NCI-H2081 (cell line): ENCODE measurements around the gene RHBDD2.
A peak's percentile ranks its signal among the peaks of the same experiment; 100 is the strongest.
"Not testable (repeated sequence)": the region's sequence is repeated elsewhere in the genome, so short reads cannot be mapped to it uniquely, and the experiment has no call there.

ENCODE experiments used
- DNase-seq, 2 experiments: peaks; one replicate each; lab custom pipeline; 2025; lab: John Stamatoyannopoulos, UW

RHBDD2 gene

DNA sequence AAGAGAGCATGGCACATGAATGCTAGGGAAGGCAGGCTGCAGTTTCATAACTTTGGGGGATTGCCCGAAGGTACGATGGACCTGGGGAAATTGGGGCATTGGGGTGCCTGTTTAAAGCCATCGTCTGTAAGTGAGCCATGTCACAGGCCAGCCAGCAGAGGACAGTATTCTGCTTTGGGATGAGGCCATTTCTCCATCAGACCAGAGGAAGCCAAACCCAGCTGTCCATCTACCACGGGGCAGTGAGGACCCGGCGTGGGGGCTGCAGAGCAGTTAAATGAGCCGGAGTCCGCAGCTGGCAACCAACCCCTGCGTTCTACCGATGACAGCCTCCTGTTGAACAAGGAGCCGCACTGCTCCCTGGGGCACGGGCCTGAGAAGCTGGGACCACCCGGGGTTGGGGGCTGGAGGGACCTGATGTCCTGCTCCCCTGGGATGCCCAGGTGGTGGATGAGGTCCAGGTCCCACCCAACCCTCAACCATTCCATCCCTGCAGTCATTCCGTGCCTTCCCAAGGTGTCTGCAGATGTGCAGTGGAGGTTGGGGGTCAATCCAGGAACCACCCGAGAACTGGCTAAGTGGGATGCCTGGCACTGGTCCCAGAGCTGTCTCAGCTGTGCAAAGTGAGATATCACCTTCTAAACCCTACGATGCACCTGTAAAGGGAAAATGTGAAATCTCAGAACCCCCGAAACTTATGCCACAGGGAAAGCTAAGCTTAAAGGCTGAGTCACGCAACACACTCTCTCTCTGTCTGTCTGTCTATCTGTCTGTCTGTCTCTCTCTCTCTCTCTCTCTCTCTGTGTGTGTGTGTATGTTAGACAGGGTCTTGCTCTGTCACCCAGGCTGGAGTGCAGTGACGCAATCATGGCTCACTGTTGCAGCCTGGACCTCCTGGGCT lies 12.1 kb upstream of the RHBDD2 start:
- peak; percentile 60 to 71 for DNase-seq

DNA sequence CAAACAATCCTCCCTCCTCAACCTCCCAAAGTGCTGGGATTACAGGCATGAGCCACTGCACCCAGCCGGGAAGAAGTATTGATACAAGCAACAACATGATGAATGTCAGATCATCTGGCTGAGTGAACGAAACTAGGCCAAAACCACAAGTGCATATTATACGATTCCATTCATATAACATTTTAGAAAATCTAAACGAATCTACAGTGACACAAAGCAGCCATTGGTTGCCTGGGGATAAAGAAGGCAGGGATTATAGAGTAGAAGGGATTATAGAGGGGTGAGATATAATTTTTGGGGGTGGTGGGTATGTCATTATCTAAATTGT lies 11.5 kb upstream of the RHBDD2 start:
- no peak for DNase-seq

DNA sequence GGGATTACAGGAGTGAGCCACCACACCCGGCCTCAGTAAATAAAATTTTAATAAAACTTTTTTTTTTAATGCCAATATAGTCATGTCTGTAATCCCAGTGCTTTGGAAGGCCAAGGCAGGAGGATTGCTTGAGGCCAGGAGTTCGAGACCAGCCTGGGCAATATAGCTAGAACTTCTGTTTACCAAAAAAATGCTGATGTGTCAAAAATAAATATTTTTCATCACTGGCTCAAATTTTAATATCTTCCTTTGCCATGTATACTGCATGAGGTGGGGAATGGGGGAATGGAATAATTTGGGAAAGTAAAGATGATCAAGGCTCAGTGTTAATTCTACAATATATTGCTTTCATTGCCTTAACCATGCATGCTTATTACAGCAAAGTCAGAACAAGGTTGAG lies 10.7 kb upstream of the RHBDD2 start:
- DNase-seq, result no peak

DNA sequence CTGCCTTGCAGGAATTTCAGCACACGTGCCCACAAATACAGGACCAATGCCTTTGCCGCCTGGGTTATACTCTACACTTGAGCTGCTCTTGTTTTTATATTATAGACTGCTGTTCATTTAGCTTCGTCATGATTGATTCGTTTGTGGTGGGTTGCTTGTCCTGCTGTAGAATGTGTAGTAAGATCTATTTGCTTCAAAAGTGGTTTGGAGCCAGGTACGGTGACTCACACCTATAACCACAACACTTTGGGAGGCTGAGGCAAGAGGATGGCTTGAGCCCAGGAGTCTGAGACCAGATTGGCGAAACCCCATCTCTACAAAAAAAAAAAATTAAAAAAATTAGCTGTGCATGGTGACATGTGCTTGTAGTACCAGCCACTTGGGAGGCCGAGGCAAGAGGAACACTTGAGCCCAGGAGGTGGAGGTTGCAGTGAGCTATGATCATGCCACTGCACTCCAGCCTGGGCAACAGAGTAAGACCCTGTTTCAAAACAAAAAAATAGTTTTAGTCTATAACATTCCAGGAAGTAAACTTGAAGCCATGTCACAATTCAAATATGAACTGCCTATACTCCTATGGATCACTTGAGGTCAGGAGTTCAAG lies 9.0 kb upstream of the RHBDD2 start:
- DNase-seq, result no peak

DNA sequence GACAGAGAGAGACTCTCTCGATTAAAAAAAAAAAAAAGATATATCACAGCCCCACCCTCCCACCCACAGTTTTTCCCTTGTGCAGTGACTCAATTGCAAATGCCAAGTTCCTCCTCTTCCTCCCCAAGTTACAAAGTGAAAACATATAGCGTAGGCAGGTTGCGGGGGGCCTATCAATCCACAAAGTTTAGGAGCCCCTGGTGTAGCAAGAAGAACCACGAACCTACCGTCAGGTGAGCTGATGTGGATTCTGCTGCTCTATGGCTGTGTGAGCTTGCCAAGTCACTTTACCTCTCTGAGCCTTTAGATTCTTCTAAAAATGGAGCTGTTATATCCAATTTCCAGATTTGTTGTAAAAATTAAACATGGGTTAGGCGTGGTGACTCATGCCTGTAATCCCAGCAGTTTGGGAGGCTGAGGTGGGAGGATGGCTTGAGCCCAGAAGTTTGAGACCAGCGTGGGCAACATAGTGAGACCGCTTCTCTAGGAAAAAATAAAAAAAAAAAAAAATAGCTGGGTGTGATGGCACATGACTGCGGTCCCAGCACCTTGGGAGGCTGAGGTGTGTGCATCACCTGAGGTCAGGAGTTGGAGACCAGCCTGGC lies 8.2 kb upstream of the RHBDD2 start:
- DNase-seq, result no peak

DNA sequence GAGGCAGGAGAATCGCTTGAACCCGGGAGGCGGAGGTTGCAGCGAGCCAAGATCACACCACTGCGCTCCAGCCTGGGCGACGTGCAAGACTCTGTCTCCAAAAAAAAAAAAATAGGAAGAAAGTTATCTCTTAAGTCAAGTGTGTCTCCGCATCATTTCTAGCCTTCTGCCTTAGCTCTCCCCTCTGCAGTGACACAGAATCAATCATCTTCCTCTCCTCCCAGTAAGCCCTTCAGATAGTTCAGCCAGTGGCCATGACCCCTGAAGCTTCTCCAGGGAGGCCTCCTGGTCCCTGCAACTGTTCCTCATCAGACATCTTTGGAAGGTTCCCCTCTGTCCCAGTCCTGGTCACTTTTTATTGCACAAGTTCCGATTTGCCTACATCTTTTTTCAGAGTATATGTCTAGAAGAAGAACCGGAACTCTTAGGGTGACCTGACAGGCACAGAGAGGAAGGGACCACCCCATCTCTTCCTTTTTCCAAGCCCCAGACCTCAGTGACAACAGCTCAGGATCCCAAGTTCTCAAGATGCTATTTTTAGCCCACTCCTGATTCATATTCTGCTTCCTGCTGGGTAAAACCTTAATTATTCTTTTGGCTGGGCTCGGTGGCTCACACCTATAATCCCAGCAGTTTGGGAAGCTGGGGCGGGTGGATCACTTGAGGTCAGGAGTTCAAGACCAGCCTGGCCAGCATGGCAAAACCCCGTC lies 6.6 kb upstream of the RHBDD2 start:
- no peak for DNase-seq

DNA sequence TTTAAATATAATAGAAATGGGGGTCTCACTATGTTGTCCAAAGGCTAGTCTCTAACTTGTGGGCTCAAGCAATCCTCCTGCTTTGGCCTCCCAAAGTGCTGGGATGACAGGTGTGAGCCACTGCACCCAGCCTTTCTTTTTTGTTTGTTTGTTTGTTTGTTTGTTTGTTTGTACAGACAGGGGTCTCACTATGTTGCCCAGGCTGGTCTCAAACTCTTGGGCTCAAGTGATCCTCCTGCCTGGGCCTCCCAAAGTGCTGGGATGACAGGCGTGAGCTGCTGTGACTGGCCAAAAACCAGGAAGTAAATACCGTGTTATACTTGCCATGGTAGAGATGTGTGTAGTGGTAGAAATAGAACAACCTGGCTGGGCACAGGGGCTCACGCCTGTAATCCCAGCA lies 4.7 kb upstream of the RHBDD2 start:
- not testable (repeated sequence) for DNase-seq

DNA sequence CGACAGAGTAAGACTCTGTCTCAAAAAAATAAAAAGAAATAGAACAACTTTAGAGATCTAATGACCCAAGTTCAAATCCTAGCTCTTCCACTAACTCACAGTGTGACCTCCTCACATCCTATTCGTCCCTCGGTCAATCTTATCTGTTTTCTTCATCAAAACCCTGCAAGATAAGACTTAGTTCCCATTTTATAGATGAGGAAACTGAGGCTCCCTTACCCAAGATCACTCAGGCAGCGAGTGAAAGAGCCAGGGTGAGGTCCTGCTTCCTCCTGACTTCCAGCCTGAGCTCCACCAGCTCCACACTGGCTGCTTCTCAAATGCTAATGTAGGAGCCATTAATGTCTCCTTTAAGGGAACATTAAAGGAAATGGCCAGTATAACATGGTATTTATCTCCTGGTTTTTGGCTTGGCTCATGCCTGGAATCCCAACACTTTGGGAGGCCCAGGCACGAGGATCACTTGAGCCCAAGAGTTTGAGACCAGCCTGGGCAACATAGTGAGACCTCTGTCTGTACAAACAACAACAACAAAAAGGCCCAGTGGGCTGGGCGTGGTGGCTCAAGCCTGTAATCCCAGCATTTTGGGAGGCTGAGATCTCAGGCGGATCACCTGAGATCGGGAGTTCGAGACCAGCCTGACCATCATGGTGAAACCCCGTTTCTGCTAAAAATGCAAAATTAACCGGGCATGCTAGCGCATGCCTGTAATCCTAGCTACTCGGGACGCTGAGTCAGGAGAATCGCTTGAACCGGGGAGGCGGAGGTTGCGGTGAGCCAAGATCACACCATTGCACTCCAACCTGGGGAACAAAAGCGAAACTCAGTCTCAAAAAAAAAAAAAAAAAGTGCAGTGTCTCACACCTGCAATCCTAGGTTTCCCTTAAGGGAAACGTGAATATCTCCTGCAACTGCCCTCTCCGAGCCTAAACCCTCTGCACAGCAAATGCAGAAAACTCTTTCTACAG lies 3.4 kb upstream of the RHBDD2 start:
- DNase-seq, result no peak

DNA sequence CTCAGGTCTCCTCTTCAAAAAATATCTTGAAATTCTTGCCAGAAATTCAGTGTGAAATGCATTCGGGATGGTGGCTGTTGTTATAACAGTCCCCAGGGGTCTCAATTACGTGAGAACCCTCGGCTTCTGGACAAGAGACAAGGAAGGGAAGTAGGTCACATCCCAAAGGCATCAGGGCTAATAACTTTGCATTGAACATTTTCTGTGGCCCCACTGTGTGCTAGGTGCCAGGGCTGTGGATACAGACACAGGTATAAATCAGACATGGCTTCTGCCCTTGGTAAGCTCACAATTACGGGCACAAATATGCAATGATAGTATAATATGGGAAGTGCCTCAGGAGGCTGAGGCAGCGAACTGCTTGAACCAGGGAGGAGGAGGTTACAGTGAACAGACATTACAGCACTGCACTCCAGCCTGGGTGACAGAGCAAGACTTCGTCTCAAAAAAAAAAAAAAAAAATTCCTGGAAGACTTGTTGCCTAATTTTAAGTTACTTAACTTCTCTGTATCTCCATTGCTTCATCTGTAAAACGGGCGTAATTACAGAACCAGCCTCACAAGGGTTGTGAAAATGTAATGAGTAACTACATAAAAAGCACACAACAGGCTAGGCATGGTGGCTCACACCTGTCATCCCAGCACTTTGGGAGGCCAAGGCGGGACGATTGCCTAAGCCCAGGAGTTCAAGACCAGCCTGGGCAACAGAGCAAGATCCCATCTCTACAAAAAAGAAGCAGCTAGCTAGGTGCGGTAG lies 2.5 kb upstream of the RHBDD2 start:
- DNase-seq, result no peak

DNA sequence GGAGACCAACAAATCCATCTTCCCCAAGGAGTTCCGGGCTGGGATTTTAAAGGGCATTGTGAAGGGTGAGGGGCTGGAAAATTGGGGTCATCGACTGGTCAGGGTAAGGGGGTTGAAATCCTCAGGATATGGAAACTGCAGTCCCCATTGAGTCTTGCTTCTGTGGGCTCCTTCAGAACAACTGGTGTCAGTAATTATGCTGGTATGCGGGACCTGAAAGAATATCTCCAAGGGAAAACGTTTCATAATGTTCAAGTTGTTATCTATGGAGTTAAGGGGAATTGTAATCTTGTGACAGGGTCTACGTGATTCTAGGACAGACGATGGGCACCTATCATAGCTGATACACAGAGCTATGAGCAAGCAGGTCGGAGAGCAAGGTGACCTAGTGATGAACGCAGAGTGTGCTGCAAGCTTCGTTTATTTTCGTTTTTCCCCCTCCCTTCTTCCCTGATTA lies 494 bp upstream of the RHBDD2 start:
- DNase-seq, result no peak

DNA sequence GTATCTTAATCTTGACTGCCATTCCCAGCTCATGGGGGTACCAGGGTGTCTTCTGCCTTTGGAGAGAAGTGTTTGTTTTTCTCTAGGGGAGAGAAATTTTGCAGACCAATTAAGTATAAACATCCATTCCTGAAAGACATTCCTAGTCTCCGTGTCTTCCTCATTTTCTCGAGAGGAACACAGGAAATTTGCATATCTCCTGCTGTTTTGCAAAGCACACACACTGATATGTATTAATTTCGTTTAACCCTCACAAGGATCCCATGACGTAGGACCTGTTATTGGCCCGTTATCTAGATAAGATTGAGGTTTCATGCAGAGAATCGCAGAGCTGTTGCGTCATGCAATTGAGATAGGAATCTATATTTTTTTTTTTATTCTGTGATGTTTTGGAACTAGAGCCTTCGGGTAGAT lies 944 bp downstream of the RHBDD2 start:
- DNase-seq, result peak; percentile 9 to 64

DNA sequence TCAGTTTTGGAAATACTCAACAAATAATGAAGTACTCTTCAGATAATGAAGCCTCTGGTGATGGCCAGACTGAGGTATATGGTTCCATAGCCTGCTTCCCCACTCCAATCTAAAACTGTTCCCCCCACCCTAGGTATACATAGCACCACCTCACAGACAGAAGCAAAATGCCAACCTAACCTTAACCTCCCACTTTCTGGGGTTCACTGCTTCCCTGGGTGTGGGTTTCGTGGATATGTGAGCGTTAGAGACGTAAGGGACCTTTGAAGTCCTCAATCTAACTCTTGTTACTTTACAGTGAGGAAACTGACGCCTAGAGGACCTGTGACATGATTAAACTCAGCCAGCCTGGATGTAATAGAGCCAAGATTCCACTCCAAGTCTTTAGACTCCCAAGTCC lies 1.4 kb downstream of the RHBDD2 start:
- no peak for DNase-seq

DNA sequence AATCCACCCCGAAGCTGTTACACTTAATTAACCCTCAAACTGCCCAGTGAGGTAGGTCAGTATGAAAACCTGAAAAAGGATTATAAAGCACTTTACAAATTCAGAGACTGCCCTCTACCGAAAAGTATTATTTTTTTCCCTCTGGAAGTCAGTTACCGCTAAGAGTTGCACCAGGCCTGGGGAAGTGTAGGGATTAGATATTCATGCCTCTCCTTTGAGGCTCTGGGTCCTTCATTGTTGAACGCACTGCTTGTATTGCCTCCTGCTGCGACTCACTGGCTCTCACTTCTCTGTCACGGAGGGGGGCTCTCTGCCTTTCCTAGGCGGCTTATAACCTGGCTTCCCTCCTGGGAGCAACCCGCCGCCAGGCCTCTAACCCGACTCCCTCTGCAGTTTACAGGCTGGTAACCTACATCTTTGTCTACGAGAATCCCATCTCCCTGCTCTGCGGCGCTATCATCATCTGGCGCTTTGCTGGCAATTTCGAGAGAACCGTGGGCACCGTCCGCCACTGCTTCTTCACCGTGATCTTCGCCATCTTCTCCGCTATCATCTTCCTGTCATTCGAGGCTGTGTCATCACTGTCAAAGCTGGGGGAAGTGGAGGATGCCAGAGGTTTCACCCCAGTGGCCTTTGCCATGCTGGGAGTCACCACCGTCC lies 2.7 kb downstream of the RHBDD2 start:
- no peak for DNase-seq

DNA sequence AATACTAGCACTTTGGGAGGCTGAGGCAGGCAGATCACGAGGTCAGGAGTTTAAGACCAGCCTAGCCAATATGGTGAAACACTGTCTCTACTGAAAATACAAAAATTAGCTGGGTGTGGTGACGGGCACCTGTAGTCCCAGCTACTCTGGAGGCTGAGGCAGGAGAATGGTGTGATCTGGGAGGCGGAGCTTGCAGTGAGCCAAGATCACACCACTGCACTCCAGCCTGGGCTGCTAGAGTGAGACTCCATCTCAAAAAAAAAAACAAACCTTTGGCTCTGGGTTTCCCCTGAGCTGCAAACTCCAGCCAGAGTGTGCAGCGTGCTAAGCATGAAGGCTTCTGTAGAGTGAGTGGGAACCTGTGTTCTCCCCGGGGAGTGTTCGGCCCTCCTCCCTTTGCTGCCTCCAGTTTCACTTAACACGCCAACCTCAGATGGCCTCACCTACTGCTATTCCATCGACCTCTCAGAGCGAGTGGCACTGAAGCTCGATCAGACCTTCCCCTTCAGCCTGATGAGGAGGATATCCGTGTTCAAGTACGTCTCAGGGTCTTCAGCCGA lies 4.5 kb downstream of the RHBDD2 start:
- not testable (repeated sequence) for DNase-seq

DNA sequence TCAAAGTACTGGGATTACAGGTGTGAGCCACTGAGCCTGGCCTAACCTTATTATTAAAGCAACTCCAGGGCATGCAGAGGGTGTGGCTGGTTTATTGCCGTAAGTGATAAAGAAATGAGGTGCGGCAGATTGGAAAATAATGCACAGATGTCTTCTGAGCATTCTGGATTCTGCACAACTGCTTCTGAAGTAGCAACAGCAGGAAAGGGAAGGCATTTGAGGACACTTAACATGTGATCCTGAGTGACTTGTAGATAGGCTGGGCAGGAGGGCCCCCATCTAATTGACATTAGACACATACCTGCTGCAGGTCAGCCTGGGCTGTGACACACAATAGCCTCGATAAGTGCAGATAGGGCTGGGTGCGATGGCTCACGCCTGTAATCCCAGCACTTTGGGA lies 5.6 kb downstream of the RHBDD2 start:
- DNase-seq, result no peak

DNA sequence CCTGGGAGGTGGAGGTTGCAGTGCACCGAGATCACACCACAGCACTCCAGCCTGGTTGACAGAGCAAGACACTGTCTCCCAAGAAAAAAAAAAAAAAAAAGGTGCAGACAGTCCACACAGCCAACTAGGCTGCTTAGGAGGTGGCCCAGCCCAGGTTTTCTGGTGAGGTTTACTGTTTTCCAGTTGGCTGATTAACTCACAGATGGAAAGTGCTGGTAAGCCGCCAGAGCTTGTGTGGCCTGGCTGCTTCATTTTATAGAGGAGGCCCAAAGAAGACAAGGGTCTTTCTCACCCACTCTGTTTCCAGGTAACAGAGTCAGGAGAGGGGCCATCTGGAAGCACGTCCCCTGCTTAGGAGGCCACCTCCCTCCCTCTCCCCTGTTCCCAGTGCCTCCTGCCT lies 6.2 kb downstream of the RHBDD2 start:
- no peak for DNase-seq

DNA sequence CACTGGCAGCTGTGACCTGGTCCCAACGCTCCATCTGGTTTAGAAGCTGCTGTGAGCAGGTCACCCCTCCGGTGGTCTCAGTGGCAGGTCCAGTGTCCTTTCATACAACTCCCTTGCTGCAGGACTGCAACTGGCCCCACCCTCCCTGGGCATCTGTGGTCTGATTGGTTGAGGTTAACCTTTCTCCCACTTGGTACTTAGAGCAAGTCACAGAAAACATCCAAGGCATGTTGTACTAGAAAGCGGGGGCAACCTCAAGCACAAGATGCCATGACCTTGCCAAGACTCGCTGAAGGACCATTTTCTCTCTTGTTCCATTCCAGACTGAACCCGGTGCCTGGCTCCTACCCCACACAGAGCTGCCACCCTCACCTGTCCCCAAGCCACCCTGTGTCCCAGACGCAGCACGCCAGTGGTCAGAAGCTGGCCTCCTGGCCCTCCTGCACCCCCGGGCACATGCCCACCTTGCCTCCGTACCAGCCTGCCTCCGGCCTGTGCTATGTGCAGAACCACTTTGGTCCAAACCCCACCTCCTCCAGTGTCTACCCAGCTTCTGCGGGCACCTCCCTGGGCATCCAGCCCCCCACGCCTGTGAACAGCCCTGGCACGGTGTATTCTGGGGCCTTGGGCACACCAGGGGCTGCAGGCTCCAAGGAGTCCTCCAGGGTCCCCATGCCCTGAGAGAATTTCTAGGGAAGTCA lies 9.0 kb downstream of the RHBDD2 start:
- no peak for DNase-seq

DNA sequence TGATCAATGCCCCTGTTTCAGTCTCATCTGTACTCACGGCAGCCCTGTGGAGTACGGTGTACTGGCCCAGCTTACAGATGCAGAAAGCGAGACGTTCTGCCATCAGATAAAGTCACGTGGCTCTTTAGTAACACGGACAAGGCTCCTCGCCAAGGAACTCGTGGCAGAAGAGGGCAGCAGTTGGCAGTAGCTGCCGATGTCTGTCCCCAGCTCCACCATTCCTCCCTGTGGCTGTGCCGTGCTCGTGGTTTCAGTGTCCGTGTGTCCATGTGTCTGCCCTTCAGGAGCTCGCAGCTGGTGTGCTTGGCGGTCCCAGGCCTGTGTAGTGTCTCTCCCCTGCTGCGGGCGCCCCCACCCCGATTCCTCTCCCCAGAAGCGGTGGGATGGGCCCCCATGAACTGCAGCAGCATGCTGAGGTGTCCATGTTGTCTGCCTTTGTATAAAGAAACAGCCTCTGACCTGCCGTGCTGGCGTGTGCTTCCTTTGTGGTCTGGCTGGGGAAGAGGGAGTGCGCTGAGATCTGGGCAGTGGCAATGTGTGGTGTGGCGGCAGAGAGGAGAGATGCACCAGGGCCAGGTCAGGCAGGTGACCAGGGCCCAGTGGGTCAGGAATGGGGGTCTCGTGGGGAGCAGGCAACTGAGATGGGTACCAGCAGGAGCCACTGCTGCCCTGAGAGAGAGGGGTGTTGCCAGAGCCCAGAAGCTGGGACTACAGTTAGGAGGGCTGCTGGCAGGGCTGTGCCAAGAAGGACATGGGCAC lies 9.8 kb downstream of the RHBDD2 start:
- DNase-seq, result no peak
